GM12891 (cell line): ENCODE results near the gene RGS10.
"Not testable (repeated sequence)": the region's sequence is repeated elsewhere in the genome, so short reads cannot be mapped to it uniquely, and the experiment has no call there.

Source experiments
- DNase-seq: peaks from one replicate; pipeline ENCODE4 v3.0.0; 2011; ENCODE audit warnings: low spot score; ENCODE audit not compliant: insufficient read length
- FAIRE-seq: peaks from 2 replicates; lab custom pipeline; 2011; peaks lifted over from hg19 to GRCh38; lab: Jason Lieb, UNC
- PAX5 ChIP-seq: IDR thresholded peaks from 2 replicates; pipeline ENCODE4 v1.6.1; 2011; ENCODE audit warnings: low read length, moderate library complexity, mild to moderate bottlenecking; ENCODE audit not compliant: insufficient read depth, severe bottlenecking
- POLR2A ChIP-seq: IDR thresholded peaks from 2 replicates; pipeline ENCODE4 v1.6.1; 2011; ENCODE audit warnings: low read depth, low read length, control low read depth
- POLR2AphosphoS5 ChIP-seq: IDR thresholded peaks from 2 replicates; pipeline ENCODE4 v1.6.1; 2011; ENCODE audit warnings: low read depth, low read length, control low read depth
- POU2F2 ChIP-seq: IDR thresholded peaks from 2 replicates; pipeline ENCODE4 v1.6.1; 2011; ENCODE audit warnings: low read depth, mild to moderate bottlenecking, control low read depth, low read length, moderate library complexity
- SPI1 ChIP-seq: IDR thresholded peaks from 2 replicates; pipeline ENCODE4 v1.6.1; 2011; ENCODE audit warnings: low read depth, low read length, control low read depth
- TAF1 ChIP-seq: IDR thresholded peaks from 2 replicates; pipeline ENCODE4 v1.6.1; 2011; ENCODE audit warnings: low read depth, low read length, control low read depth

RGS10 gene

GRCh38 chr10:119540038-119540437 is 2.5 kb downstream of the RGS10 start:
- no peak for TF ChIP-seq POU2F2
- no peak for TF ChIP-seq PAX5
- no peak for TF ChIP-seq POLR2A
- no peak for TF ChIP-seq POLR2AphosphoS5
- TF ChIP-seq SPI1: no peak
- no peak for TF ChIP-seq TAF1
- DNase-seq (no peak), FAIRE-seq (no peak)

GRCh38 chr10:119539359-119539825 is 3.1 kb downstream of the RGS10 start:
- TF ChIP-seq POLR2AphosphoS5: no peak
- no peak for TF ChIP-seq POU2F2
- TF ChIP-seq PAX5: no peak
- no peak for TF ChIP-seq POLR2A
- no peak for TF ChIP-seq TAF1
- no peak for TF ChIP-seq SPI1
- no peak for DNase-seq

GRCh38 chr10:119538632-119539358 is 3.7 kb downstream of the RGS10 start:
- TF ChIP-seq POU2F2 (no peak), PAX5 (no peak), TAF1 (no peak), POLR2AphosphoS5 (no peak), SPI1 (no peak), POLR2A (no peak)
- FAIRE-seq (peak; percentile 54), DNase-seq (no peak)

More at GRCh38 chr10:119539359-119539825, 3.1 kb downstream of the RGS10 start:
- peak; percentile 62 for FAIRE-seq

- no peak for FAIRE-seq
- no peak for TF ChIP-seq SPI1
- no peak for TF ChIP-seq POLR2A
- no peak for TF ChIP-seq POLR2AphosphoS5
- TF ChIP-seq TAF1: no peak
- no peak for TF ChIP-seq PAX5
- TF ChIP-seq POU2F2: no peak
Observed at GRCh38 chr10:119537953-119538630, 4.4 kb downstream of the RGS10 start.

GRCh38 chr10:119536508-119537025 is 6.0 kb downstream of the RGS10 start:
- TF ChIP-seq POLR2A (no peak), PAX5 (no peak), POLR2AphosphoS5 (no peak), TAF1 (no peak), SPI1 (no peak), POU2F2 (no peak)
- DNase-seq (no peak), FAIRE-seq (no peak)

More at GRCh38 chr10:119537953-119538630, 4.4 kb downstream of the RGS10 start:
- no peak for DNase-seq

GRCh38 chr10:119535837-119536507 is 6.5 kb downstream of the RGS10 start:
- no peak for TF ChIP-seq SPI1
- TF ChIP-seq POU2F2: no peak
- no peak for TF ChIP-seq PAX5
- TF ChIP-seq TAF1: no peak
- TF ChIP-seq POLR2AphosphoS5: no peak
- TF ChIP-seq POLR2A: no peak
- DNase-seq: no peak
- FAIRE-seq: no peak

- TF ChIP-seq PAX5: no peak
- TF ChIP-seq POLR2A: no peak
- no peak for TF ChIP-seq POU2F2
- no peak for TF ChIP-seq POLR2AphosphoS5
- TF ChIP-seq TAF1: no peak
- TF ChIP-seq SPI1: no peak
- FAIRE-seq (peak; percentile 23), DNase-seq (no peak)
Observed at GRCh38 chr10:119535305-119535704, 7.2 kb downstream of the RGS10 start.

GRCh38 chr10:119533473-119533872 is 9.0 kb downstream of the RGS10 start:
- DNase-seq (no peak), FAIRE-seq (no peak)
- TF ChIP-seq PAX5 (no peak), TAF1 (no peak), POLR2A (no peak), POLR2AphosphoS5 (no peak), SPI1 (no peak), POU2F2 (no peak)

GRCh38 chr10:119532791-119533190 is 9.7 kb downstream of the RGS10 start:
- not testable (repeated sequence) for FAIRE-seq, DNase-seq

GRCh38 chr10:119532251-119532650 is 10.3 kb downstream of the RGS10 start:
- DNase-seq, FAIRE-seq: not testable (repeated sequence)
